Skeletal muscle satellite cell (primary cell): ENCODE data around the gene MMS19.
"Not testable (repeated sequence)": the region's sequence is repeated elsewhere in the genome, so short reads cannot be mapped to it uniquely, and the experiment has no call there.

Experiments
- H3K27me3 ChIP-seq: 2 replicates; pipeline ENCODE4 v1.7.0; 2013; ENCODE audit warnings: low read length; ENCODE audit not compliant: control insufficient read depth, insufficient read depth
- H3K36me3 ChIP-seq: 2 replicates; pipeline ENCODE4 v1.7.0; 2013; ENCODE audit warnings: mild to moderate bottlenecking, control low read depth, low read length; ENCODE audit not compliant: insufficient read depth
- H3K4me1 ChIP-seq: 2 replicates; pipeline ENCODE4 v1.7.0; 2013; ENCODE audit warnings: low read length; ENCODE audit not compliant: control insufficient read depth, insufficient read depth
- H3K4me2 ChIP-seq: 2 replicates; pipeline ENCODE4 v1.7.0; 2013; ENCODE audit warnings: mild to moderate bottlenecking, low read length
- H3K4me3 ChIP-seq: 2 replicates; pipeline ENCODE4 v1.7.0; 2013; ENCODE audit warnings: low read length
- H3K9ac ChIP-seq: 2 replicates; pipeline ENCODE4 v1.7.0; 2013; ENCODE audit warnings: mild to moderate bottlenecking, low read depth, low read length, moderate library complexity
- H3K9me3 ChIP-seq: replicated peaks from 2 replicates; pipeline ENCODE4 v1.7.0; 2013; ENCODE audit warnings: mild to moderate bottlenecking, control low read depth, low read length

MMS19 gene

DNA sequence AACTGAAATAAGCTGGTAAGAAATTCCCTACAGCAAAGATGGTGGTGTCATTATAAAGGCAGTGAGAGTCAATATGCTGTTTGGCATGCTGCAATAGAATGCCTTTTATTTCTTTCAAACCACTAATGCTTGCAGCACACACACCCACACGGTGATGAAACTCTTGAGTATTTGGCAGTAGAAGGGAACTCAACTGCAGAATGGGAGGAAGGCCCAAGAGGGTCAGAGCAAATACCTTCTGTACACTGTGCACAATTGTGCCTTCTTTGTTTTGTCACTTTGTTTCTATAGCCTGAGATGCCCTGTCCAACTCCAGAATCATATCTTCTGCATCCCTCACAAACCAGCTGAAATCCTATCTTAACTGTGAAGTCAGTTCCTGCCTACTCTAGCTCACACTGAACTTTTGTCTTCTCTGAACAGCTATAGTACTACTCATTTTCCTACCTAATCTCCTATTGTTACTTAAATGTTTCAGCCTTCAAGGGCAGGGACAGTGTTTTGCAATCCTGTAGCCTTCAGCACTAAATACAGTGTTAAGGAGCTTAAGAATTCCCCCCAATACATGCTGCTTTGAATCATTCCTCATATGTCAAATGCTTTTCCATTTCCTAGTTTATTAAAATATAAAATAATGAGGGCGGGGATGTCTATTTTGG lies 22.2 kb downstream of the MMS19 start:
- H3K4me3 ChIP-seq: no peak overlapping the region

GRCh38 chr10:97474918-97475317 lies 23.3 kb downstream of the MMS19 start:
- no peak overlapping the region for H3K4me3 ChIP-seq
- H3K36me3 ChIP-seq: peaks cover 79% of the 10 kb centered on the region
- H3K9me3 ChIP-seq: no peaks in the 10 kb centered on the region
- H3K27me3 ChIP-seq: no peaks in the 10 kb centered on the region
- H3K4me1 ChIP-seq: peaks cover 23% of the 10 kb centered on the region
- no peak overlapping the region for H3K9ac ChIP-seq
- no peak overlapping the region for H3K4me2 ChIP-seq

More for the DNA sequence above, 22.2 kb downstream of the MMS19 start:
- Histone ChIP-seq H3K4me1 (peaks cover 25% of the 10 kb centered on the region), H3K27me3 (no peaks in the 10 kb centered on the region), H3K4me2 (no peak overlapping the region), H3K36me3 (peaks cover 79% of the 10 kb centered on the region), H3K9me3 (no peaks in the 10 kb centered on the region), H3K9ac (no peak overlapping the region)

DNA sequence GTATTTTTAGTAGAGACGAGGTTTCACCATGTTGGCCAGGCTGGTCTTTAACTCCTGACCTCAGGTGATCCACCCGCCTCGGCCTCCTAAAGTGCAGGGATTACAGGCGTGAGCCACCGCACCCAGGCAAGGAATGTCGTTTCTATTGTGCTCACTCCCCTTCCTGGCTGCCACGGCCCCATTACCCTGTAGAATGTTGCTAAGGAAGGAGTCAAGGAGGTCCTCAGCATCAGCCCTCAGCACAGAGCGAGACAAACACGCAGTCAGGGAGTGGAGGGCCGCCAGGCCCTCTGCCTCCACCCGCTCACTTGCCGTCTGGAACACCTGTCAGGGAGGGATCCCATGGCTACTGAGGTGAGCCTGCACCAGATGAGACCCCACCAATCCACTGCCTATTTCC lies 29.4 kb downstream of the MMS19 start:
- H3K4me1 ChIP-seq, H3K9me3 ChIP-seq, H3K27me3 ChIP-seq, H3K4me3 ChIP-seq, H3K4me2 ChIP-seq, H3K9ac ChIP-seq: not testable (repeated sequence)
- H3K36me3 ChIP-seq: peaks cover 77% of the 10 kb centered on the region

- Histone ChIP-seq H3K9me3 (no peaks in the 10 kb centered on the region), H3K9ac (no peak overlapping the region), H3K36me3 (peaks cover 75% of the 10 kb centered on the region), H3K4me3 (no peak overlapping the region), H3K27me3 (no peaks in the 10 kb centered on the region), H3K4me2 (no peak overlapping the region), H3K4me1 (peaks cover 5% of the 10 kb centered on the region)
Measured at GRCh38 chr10:97468162-97468561, 30.1 kb downstream of the MMS19 start.

GRCh38 chr10:97466755-97467154 lies 31.5 kb downstream of the MMS19 start:
- Histone ChIP-seq H3K27me3 (no peaks in the 10 kb centered on the region), H3K36me3 (peaks cover 77% of the 10 kb centered on the region), H3K9me3 (no peaks in the 10 kb centered on the region), H3K4me3 (no peak overlapping the region), H3K4me1 (peaks cover 5% of the 10 kb centered on the region), H3K9ac (no peak overlapping the region), H3K4me2 (no peak overlapping the region)

- Histone ChIP-seq H3K4me1 (peaks cover 5% of the 10 kb centered on the region), H3K9ac (no peak overlapping the region), H3K36me3 (peaks cover 83% of the 10 kb centered on the region), H3K4me3 (no peak overlapping the region), H3K9me3 (no peaks in the 10 kb centered on the region), H3K4me2 (no peak overlapping the region), H3K27me3 (no peaks in the 10 kb centered on the region)
Measured at GRCh38 chr10:97465982-97466381, 32.2 kb downstream of the MMS19 start.

DNA sequence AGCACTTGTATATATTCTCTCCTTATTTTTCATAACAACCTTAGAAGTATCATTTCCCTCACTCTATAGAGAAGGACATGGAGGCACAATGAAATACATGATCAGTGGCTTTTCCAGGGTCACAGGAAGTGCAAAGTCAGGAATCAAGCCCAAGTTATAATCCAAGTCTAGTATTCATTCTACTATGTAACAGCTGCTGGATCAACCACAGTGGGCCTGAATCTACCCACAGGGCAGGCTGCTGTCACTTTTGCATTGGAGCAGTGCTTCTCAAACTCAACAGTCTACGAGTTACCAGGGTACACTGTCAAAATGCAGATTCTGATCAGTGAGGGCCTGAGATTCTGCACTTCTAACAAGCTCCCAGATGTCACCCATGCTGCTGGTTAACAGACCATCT lies 34.0 kb downstream of the MMS19 start:
- Histone ChIP-seq H3K4me2 (no peak overlapping the region), H3K4me3 (no peak overlapping the region), H3K27me3 (no peaks in the 10 kb centered on the region), H3K36me3 (peaks cover 83% of the 10 kb centered on the region), H3K9me3 (no peaks in the 10 kb centered on the region), H3K4me1 (peaks cover 5% of the 10 kb centered on the region), H3K9ac (no peak overlapping the region)

- peaks cover 5% of the 10 kb centered on the region for H3K4me1 ChIP-seq
- no peak overlapping the region for H3K4me3 ChIP-seq
- H3K9ac ChIP-seq: no peak overlapping the region
- H3K4me2 ChIP-seq: no peak overlapping the region
- no peaks in the 10 kb centered on the region for H3K9me3 ChIP-seq
- no peaks in the 10 kb centered on the region for H3K27me3 ChIP-seq
- H3K36me3 ChIP-seq: peaks cover 84% of the 10 kb centered on the region
Measured at GRCh38 chr10:97463363-97464132, 34.7 kb downstream of the MMS19 start.

- Histone ChIP-seq H3K9ac (no peak overlapping the region), H3K4me1 (peaks cover 5% of the 10 kb centered on the region), H3K4me2 (no peak overlapping the region), H3K9me3 (no peaks in the 10 kb centered on the region), H3K36me3 (peaks cover 82% of the 10 kb centered on the region), H3K4me3 (no peak overlapping the region), H3K27me3 (no peaks in the 10 kb centered on the region)
Measured at GRCh38 chr10:97462309-97462708, 35.9 kb downstream of the MMS19 start.

DNA sequence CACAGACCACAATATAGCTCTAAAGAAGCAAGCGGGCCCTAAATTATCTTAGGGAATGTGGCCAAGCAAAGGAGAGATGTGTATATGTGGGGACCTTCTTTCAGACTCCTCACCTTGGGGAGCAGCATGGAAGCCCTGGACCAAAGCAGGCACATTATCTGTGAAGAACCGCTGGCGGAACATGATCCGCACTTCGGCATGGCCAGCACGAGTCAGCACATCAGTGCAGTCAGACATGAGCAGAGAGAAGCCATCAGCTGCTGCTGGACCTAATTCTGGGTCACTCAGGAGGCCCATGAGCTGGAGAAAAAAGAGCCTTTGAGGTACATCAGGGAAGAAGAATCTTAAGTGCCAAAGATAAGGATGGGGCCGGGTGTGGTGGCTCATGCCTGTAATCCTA lies 38.3 kb downstream of the MMS19 start:
- no peaks in the 10 kb centered on the region for H3K27me3 ChIP-seq
- H3K36me3 ChIP-seq: peaks cover 87% of the 10 kb centered on the region
- no peak overlapping the region for H3K9ac ChIP-seq
- H3K9me3 ChIP-seq: no peaks in the 10 kb centered on the region
- peaks cover 5% of the 10 kb centered on the region for H3K4me1 ChIP-seq
- H3K4me3 ChIP-seq: no peak overlapping the region
- H3K4me2 ChIP-seq: no peak overlapping the region

DNA sequence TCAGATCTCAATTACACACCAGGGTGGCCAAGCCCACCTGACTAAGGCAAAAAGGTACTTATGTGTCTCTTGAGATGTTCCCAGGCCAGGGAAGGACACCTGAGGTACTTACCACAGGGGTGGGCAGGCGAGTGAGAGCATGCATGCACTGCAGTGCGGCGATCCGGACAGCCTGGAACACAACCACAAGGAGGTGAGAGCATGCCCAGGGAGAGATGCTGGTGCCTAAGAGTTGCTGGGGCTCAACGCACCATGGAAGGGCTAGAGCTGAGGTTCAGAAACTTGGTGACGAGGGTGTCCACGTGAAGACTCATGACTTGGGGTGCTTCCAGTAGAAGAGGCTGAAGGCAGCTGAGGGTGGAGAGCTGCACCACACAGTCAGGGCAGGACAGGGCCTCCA lies 39.1 kb downstream of the MMS19 start:
- H3K9me3 ChIP-seq: no peaks in the 10 kb centered on the region
- H3K27me3 ChIP-seq: no peaks in the 10 kb centered on the region
- H3K4me1 ChIP-seq: peaks cover 5% of the 10 kb centered on the region
- peaks cover 90% of the 10 kb centered on the region for H3K36me3 ChIP-seq
- no peak overlapping the region for H3K4me3 ChIP-seq
- no peak overlapping the region for H3K9ac ChIP-seq
- no peak overlapping the region for H3K4me2 ChIP-seq

DNA sequence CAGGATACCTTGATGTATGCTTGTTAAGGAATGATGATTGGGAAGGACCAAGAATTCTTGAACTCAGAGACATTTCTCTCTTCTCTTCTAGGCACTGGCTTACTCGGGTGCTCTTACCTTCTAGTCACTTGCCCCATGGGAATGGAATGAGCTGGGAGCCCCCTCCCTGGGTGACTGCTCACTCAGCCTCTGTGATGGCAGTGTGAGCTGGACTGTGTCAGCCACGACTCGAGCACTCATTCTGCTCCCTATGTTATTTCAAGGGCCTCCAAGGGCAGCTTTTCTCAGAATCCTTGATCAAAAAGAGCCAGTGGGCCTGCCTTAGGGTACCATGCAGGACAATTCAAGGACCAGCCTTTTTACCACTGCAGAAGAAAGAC lies 41.5 kb downstream of the MMS19 start:
- Histone ChIP-seq H3K9me3 (no peaks in the 10 kb centered on the region), H3K36me3 (peaks cover 93% of the 10 kb centered on the region), H3K4me3 (no peak overlapping the region), H3K4me1 (no peaks in the 10 kb centered on the region), H3K9ac (no peak overlapping the region), H3K4me2 (no peak overlapping the region), H3K27me3 (no peaks in the 10 kb centered on the region)
